ENCODE results near the gene DNA2.

- no peak for TF ChIP-seq POLR2A (IDR thresholded peaks at IDR 0.05)
- TF ChIP-seq, protein P1, sequence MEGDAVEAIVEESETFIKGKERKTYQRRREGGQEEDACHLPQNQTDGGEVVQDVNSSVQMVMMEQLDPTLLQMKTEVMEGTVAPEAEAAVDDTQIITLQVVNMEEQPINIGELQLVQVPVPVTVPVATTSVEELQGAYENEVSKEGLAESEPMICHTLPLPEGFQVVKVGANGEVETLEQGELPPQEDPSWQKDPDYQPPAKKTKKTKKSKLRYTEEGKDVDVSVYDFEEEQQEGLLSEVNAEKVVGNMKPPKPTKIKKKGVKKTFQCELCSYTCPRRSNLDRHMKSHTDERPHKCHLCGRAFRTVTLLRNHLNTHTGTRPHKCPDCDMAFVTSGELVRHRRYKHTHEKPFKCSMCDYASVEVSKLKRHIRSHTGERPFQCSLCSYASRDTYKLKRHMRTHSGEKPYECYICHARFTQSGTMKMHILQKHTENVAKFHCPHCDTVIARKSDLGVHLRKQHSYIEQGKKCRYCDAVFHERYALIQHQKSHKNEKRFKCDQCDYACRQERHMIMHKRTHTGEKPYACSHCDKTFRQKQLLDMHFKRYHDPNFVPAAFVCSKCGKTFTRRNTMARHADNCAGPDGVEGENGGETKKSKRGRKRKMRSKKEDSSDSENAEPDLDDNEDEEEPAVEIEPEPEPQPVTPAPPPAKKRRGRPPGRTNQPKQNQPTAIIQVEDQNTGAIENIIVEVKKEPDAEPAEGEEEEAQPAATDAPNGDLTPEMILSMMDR (IDR thresholded peaks at IDR 0.05 in 8 of 11, conservative IDR thresholded peaks at IDR 0.05 in 3 of 11) = no peak
- no peak for TF ChIP-seq POLR2AphosphoS5 (IDR thresholded peaks at IDR 0.05)
Measured at GRCh38 chr10:68371604-68372003, 100.2 kb downstream of the DNA2 start.

All from spleen (tissue), 7 donors.